K562 (cell line): ENCODE data around the gene PLCL2. TPM values are rescaled to one million over a fixed set of nuclear protein-coding genes. Genes with fewer than 3 reads are reported as not detected.

ENCODE experiments used
- ATAC-seq: fragments of 200-7000 bp; cut with Tn5 transposase; 3 replicates; pipeline ENCODE4 v1.9.1; 2020; ENCODE audit warnings: moderate library complexity
- BruUV-seq: library from RNA; stranded (reverse); fragments of 400-500 nt; replicated peaks from 2 replicates; lab custom pipeline; 2021; lab: Mats Ljungman, UMichigan
- CTCF ChIA-PET: fragments of 300-600 bp; formaldehyde crosslinking; extraction: SDS; loops from one replicate; lab custom pipeline; 2021; ENCODE audit warnings: low intra/inter-chr PET ratio; lab: Yijun Ruan, JAX
- POLR2A ChIA-PET: fragments of 300-600, 350-650 bp; sonication (Branson Sonifier 250); formaldehyde crosslinking; extraction: SDS; loops from one replicate; lab custom pipeline; 2021; ENCODE audit warnings: antibody characterized with exemption, inconsistent platforms; lab: Yijun Ruan, JAX
- DNase-seq, 4 experiments: peaks; one replicate each; pipeline versions ENCODE4 v3.0.0 to v3.0.0-alpha.2; 2011 to 2018; ENCODE audit warnings: low spot score in 3 of 4, mixed read lengths in 3 of 4; ENCODE audit errors: extremely low read depth in 1 of 4
- FAIRE-seq: peaks from 2 replicates; lab custom pipeline; 2011; peaks lifted over from hg19 to GRCh38; lab: Jason Lieb, UNC
- H2AFZ ChIP-seq: 2 replicates; pipeline ENCODE4 v1.6.0; 2011; ENCODE audit warnings: low read depth, low read length, control low read depth, inconsistent platforms
- H3K27ac ChIP-seq: fragments of 200-600 bp; 3 replicates; pipeline ENCODE4 v1.8.0; 2011; ENCODE audit warnings: low read depth, mild to moderate bottlenecking, control low read depth, inconsistent platforms, low read length, moderate library complexity, mixed read lengths; ENCODE audit errors: extremely low read depth
- H3K27me3 ChIP-seq, 2 experiments: fragments of 300-600 bp in 1 of 2; 2 replicates in 1 of 2; 3 replicates in 1 of 2; pipeline versions ENCODE4 v1.6.0 to v1.8.0; 2011; ENCODE audit warnings: inconsistent platforms in 2 of 2, low read length in 2 of 2, mild to moderate bottlenecking in 1 of 2, mixed read lengths in 1 of 2, moderate library complexity in 1 of 2; ENCODE audit not compliant: control insufficient read depth in 2 of 2, insufficient read depth in 2 of 2
- H3K36me3 ChIP-seq: fragments of 300-600 bp; 3 replicates; pipeline ENCODE4 v1.8.0; 2011; ENCODE audit warnings: mild to moderate bottlenecking, low read length, inconsistent platforms; ENCODE audit not compliant: control insufficient read depth, insufficient read depth
- H3K4me1 ChIP-seq, 2 experiments: fragments of 200-600 bp in 1 of 2; replicated peaks in 1 of 2; 2 replicates in 1 of 2; 3 replicates in 1 of 2; pipeline versions ENCODE4 v1.5.1 to v1.8.0; 2011; ENCODE audit warnings: inconsistent platforms in 2 of 2, low read length in 2 of 2, mild to moderate bottlenecking in 1 of 2, mixed read lengths in 1 of 2, moderate library complexity in 1 of 2; ENCODE audit not compliant: control insufficient read depth in 2 of 2, insufficient read depth in 2 of 2
- H3K4me2 ChIP-seq: 2 replicates; pipeline ENCODE4 v1.6.1; 2011; ENCODE audit warnings: low read length, control low read depth, inconsistent platforms, mixed read lengths; ENCODE audit not compliant: insufficient read depth
- H3K4me3 ChIP-seq: fragments of 200-600 bp; sonication (generic), shearing (Covaris generic); 2 replicates; pipeline ENCODE4 v1.5.1; 2016; ENCODE audit warnings: control low read depth, inconsistent platforms
- H3K79me2 ChIP-seq: fragments of 200-600 bp; 3 replicates; pipeline ENCODE4 v1.8.0; 2011; ENCODE audit warnings: low read length, inconsistent platforms; ENCODE audit not compliant: control insufficient read depth, insufficient read depth
- H3K9ac ChIP-seq, 2 experiments: 2 replicates each; pipeline versions ENCODE4 v1.6.0 to v1.6.1; 2011; ENCODE audit warnings: low read depth in 2 of 2, low read length in 2 of 2, control low read depth in 1 of 2, inconsistent platforms in 1 of 2, mild to moderate bottlenecking in 1 of 2, mixed read lengths in 1 of 2; ENCODE audit not compliant: insufficient read depth in 1 of 2
- H3K9me1 ChIP-seq: one replicate; pipeline ENCODE4 v1.6.0; 2011; ENCODE audit warnings: inconsistent platforms, mild to moderate bottlenecking, low read length, moderate library complexity; ENCODE audit not compliant: control insufficient read depth, insufficient read depth
- H3K9me3 ChIP-seq: replicated peaks from 2 replicates; pipeline ENCODE4 v1.5.1; 2011; ENCODE audit warnings: low read depth, low read length, inconsistent platforms; ENCODE audit not compliant: control insufficient read depth, insufficient read depth
- H4K20me1 ChIP-seq: replicated peaks from 2 replicates; pipeline ENCODE4 v1.6.1; 2011; ENCODE audit warnings: low read length, inconsistent platforms, mixed read lengths; ENCODE audit not compliant: control insufficient read depth, insufficient read depth
- CTBP1 ChIP-seq: fragments of 450-650 bp; IDR thresholded peaks from 2 replicates; pipeline ENCODE4 v1.6.1; 2016; ENCODE audit warnings: borderline replicate concordance
- ZBTB8A ChIP-seq: fragments of 450-650 bp; IDR thresholded peaks from 2 replicates; pipeline ENCODE4 v1.6.1; 2018; ENCODE audit warnings: mild to moderate bottlenecking, moderate library complexity; ENCODE audit not compliant: partially characterized antibody
- ZFP30 ChIP-seq: fragments of 250-450 bp; sonication (Bioruptor Pico); IDR thresholded peaks from 2 replicates; pipeline ENCODE4 v1.8.0; 2022; ENCODE audit warnings: moderate library complexity, mild to moderate bottlenecking, inconsistent platforms, borderline replicate concordance
- WGBS: fragments of 100-300 bp; shearing (Covaris generic); methylation state at CpG from one replicate; pipeline ENCODE4 v1.1.6; 2016; ENCODE audit warnings: low coverage, mixed read lengths; ENCODE audit not compliant: insufficient coverage; ENCODE audit errors: missing lambda C conversion rate; 5-methylcytosine and 5-hydroxymethylcytosine counted together
- in situ Hi-C: fragments of 300-500 bp; cut with MboI; formaldehyde crosslinking; loops from 4 replicates; pipeline ENCODE4 v1.15.0; 2018; ENCODE audit warnings: inconsistent platforms, mixed read lengths
- intact Hi-C: fragments of 100-400 bp; cut with micrococcal nuclease; formaldehyde crosslinking; loops from 2 replicates; pipeline ENCODE4 v1.14.2; 2022
- polyA plus RNA-seq, 8 experiments: library from polyadenylated mRNA; depleted of rRNA in 4 of 8; stranded (reverse) in 5 of 8; unstranded in 3 of 8; fragments of >200 nt; fragmentation: Nextera tagmentation in 2 of 8; fragmentation: Illumina TruSeq in 1 of 8; extraction: Ambion mirVana in 2 of 8; extraction: Trizol in 1 of 8; gene quantifications; 2 replicates each; pipeline versions ENCODE4 v1.2.1 to v1.2.3, GENCODE V29; 2011 to 2014; ENCODE audit warnings: inconsistent platforms in 1 of 8, missing spikeins in 1 of 8
- total RNA-seq, 7 experiments: library from RNA; depleted of rRNA in 6 of 7; stranded (reverse); fragments of >200 nt in 6 of 7; fragmentation: Illumina TruSeq in 2 of 7; extraction: Trizol in 2 of 7; gene quantifications; 2 replicates each; pipeline versions ENCODE4 v1.2.1 to v1.2.3, GENCODE V29; 2011 to 2021; ENCODE audit warnings: low replicate concordance in 1 of 7
- TF ChIP-seq, protein P1 (sequence below): fragments of 200-600 bp; sonication (generic); IDR thresholded peaks from one replicate; pipeline ENCODE4 v1.6.1; 2012; ENCODE audit warnings: mild to moderate bottlenecking, low read depth, low read length, inconsistent platforms

Gene PLCL2
- total and polyA plus RNA-seq, 9 of the 15 experiments (the other 6 are each of a cell fraction or from before 2014, with no cell fraction given) = 0.03 to 0.18 (median 0.11) TPM; not detected in 2

DNA sequence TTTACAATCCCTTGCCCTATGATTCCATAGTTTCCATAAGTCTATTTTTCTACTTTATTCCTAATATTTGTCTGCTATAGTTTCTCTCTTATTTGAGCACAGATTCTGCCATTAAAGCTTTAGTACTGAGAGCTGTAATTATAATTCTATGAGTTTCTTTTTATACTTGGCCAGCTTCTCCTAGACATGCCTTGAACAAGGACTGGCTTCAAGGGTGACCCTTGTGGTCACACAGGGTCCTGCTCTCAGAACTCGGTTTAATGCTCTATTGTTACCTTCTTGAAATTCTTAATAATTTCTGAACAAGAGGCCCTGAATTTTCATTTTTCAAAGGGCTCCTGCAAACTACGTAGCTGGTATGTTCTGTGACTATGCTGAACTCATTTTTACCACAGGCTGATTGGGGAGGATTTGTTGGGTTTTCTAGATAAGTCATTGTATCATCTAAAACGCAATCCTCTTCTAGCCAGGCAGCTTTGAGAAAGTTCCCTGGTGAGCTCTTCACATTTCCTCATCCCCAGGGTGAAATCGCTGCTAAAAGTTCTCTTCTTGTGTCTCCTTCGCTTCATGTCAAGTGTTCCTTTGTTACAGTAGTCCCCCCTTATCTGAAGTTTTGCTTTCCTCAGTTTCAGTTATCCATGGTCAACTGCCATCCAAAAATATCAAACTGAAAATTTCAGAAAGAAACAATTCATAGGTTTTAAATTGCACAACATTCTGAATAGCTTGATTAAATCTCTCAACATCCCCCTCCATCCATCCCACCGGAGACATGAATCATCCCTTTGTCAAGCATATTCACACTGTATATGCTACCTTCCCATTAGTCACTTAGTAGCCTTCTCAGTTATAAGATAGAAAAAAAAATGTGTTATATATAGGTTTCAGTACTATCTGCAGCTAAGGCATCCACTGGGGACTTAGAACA is 12.6 kb upstream of the PLCL2 start:
- FAIRE-seq = no peak
- no peaks in the 10 kb centered on the region for H4K20me1 ChIP-seq
- WGBS = under 1% methylated on average over 6 of the region's 6 CpGs

More for the DNA sequence above, 12.6 kb upstream of the PLCL2 start:
- ChIA-PET CTCF (no interaction called here), POLR2A (interaction anchor here (0.7 to 1.5 kb wide), 2 partner anchors 14 to 18 kb away, joined by 3 to 4 read pairs; no protein-coding TSS in a partner anchor)
- no TSS peak for BruUV-seq
- Histone ChIP-seq H3K79me2 (no peaks in the 10 kb centered on the region), H3K4me3 (no peak overlapping the region), H3K27ac (no peak overlapping the region), H3K9me1 (no peaks in the 10 kb centered on the region), H3K9me3 (no peaks in the 10 kb centered on the region), H3K27me3 (no peaks in the 10 kb centered on the region), H3K9ac (no peak overlapping the region), H3K4me1 (no peaks in the 10 kb centered on the region), H2AFZ (no peak overlapping the region)
- in situ Hi-C loops = no loop called here
- ATAC-seq (0 out of 3 replicates have a peak, but pooled peaks have one; percentile 44), DNase-seq (no peak)
- no peak for TF ChIP-seq CTBP1
- no peak for TF ChIP-seq ZFP30 (CRISPR knock-in tag)
- TF ChIP-seq, protein P1, sequence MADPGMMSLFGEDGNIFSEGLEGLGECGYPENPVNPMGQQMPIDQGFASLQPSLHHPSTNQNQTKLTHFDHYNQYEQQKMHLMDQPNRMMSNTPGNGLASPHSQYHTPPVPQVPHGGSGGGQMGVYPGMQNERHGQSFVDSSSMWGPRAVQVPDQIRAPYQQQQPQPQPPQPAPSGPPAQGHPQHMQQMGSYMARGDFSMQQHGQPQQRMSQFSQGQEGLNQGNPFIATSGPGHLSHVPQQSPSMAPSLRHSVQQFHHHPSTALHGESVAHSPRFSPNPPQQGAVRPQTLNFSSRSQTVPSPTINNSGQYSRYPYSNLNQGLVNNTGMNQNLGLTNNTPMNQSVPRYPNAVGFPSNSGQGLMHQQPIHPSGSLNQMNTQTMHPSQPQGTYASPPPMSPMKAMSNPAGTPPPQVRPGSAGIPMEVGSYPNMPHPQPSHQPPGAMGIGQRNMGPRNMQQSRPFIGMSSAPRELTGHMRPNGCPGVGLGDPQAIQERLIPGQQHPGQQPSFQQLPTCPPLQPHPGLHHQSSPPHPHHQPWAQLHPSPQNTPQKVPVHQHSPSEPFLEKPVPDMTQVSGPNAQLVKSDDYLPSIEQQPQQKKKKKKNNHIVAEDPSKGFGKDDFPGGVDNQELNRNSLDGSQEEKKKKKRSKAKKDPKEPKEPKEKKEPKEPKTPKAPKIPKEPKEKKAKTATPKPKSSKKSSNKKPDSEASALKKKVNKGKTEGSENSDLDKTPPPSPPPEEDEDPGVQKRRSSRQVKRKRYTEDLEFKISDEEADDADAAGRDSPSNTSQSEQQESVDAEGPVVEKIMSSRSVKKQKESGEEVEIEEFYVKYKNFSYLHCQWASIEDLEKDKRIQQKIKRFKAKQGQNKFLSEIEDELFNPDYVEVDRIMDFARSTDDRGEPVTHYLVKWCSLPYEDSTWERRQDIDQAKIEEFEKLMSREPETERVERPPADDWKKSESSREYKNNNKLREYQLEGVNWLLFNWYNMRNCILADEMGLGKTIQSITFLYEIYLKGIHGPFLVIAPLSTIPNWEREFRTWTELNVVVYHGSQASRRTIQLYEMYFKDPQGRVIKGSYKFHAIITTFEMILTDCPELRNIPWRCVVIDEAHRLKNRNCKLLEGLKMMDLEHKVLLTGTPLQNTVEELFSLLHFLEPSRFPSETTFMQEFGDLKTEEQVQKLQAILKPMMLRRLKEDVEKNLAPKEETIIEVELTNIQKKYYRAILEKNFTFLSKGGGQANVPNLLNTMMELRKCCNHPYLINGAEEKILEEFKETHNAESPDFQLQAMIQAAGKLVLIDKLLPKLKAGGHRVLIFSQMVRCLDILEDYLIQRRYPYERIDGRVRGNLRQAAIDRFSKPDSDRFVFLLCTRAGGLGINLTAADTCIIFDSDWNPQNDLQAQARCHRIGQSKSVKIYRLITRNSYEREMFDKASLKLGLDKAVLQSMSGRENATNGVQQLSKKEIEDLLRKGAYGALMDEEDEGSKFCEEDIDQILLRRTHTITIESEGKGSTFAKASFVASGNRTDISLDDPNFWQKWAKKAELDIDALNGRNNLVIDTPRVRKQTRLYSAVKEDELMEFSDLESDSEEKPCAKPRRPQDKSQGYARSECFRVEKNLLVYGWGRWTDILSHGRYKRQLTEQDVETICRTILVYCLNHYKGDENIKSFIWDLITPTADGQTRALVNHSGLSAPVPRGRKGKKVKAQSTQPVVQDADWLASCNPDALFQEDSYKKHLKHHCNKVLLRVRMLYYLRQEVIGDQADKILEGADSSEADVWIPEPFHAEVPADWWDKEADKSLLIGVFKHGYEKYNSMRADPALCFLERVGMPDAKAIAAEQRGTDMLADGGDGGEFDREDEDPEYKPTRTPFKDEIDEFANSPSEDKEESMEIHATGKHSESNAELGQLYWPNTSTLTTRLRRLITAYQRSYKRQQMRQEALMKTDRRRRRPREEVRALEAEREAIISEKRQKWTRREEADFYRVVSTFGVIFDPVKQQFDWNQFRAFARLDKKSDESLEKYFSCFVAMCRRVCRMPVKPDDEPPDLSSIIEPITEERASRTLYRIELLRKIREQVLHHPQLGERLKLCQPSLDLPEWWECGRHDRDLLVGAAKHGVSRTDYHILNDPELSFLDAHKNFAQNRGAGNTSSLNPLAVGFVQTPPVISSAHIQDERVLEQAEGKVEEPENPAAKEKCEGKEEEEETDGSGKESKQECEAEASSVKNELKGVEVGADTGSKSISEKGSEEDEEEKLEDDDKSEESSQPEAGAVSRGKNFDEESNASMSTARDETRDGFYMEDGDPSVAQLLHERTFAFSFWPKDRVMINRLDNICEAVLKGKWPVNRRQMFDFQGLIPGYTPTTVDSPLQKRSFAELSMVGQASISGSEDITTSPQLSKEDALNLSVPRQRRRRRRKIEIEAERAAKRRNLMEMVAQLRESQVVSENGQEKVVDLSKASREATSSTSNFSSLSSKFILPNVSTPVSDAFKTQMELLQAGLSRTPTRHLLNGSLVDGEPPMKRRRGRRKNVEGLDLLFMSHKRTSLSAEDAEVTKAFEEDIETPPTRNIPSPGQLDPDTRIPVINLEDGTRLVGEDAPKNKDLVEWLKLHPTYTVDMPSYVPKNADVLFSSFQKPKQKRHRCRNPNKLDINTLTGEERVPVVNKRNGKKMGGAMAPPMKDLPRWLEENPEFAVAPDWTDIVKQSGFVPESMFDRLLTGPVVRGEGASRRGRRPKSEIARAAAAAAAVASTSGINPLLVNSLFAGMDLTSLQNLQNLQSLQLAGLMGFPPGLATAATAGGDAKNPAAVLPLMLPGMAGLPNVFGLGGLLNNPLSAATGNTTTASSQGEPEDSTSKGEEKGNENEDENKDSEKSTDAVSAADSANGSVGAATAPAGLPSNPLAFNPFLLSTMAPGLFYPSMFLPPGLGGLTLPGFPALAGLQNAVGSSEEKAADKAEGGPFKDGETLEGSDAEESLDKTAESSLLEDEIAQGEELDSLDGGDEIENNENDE = no peak
- no peak for TF ChIP-seq ZBTB8A
- TF ChIP-seq, all 486 proteins: peak for 0
- intact Hi-C loops = no loop called here
- H3K36me3 ChIP-seq = no peaks in the 10 kb centered on the region
- no peak overlapping the region for H3K4me2 ChIP-seq
